Glomerular endothelial cell (primary cell): ENCODE data around the gene TNK2. TPM values are rescaled to one million over a fixed set of nuclear protein-coding genes. Genes with fewer than 3 reads are reported as not detected.
"Not testable (repeated sequence)": the region's sequence is repeated elsewhere in the genome, so short reads cannot be mapped to it uniquely, and the experiment has no call there.

Experiments
- DNase-seq: peaks from one replicate; pipeline ENCODE4 v3.0.0-alpha.2; 2011; ENCODE audit warnings: low read depth, low spot score; ENCODE audit errors: extremely low read depth
- total RNA-seq: library from RNA; depleted of rRNA; stranded (reverse); fragments of >200 nt; gene quantifications from 2 replicates; pipeline ENCODE4 v1.2.3, GENCODE V29; 2015

The TNK2 gene
- total RNA-seq, 1 donor from 2014 or later: 40.9 TPM

- DNase-seq: no peak
These were observed 36.3 kb downstream of the TNK2 start for GRCh38 chr3:195872097-195872496.

DNA sequence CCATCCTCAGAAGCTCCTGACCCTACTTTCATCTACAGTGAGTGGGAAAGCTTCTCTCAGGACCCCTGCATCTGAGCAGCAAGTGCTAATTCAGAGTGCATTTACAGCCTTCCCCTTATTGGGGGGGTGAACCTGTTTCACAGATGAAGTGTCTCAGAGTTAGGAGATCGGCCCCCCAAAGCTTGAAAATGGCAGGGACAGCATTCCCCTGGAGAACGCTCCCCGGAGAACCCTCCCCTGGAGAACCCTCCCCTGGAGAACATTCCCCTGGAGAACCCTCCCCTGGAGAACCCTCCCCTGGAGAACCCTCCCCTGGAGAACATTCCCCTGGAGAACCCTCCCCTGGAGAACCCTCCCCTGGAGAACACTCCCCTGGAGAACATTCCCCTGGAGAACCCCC lies 36.7 kb downstream of the TNK2 start:
- not testable (repeated sequence) for DNase-seq

DNA sequence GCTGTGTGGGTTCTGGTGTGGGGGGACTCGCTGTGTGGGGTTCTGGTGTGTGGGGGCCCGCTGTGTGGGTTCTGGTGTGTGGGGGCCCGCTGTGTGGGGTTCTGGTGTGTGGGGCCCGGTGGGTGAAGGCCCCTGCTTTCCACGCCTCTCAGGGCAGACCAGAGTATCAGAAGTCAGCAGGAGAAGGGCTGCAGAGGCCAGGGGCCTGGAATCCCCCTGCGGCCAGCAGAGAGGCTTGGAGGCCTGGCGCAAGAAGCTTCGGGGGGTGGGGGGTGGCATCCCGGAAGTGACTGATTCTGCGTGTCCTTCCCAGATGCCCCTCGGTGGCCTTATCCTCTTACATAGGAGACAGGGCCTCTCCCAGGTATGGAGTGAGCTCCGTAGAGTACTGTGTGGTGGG lies 37.4 kb downstream of the TNK2 start:
- no peak for DNase-seq

GRCh38 chr3:195870442-195870841 lies 37.9 kb downstream of the TNK2 start:
- DNase-seq: no peak

- DNase-seq: no peak
These were observed 38.8 kb downstream of the TNK2 start for GRCh38 chr3:195869413-195870001.

GRCh38 chr3:195868866-195869412 lies 39.4 kb downstream of the TNK2 start:
- DNase-seq: no peak

GRCh38 chr3:195868336-195868865 lies 40.0 kb downstream of the TNK2 start:
- no peak for DNase-seq

DNA sequence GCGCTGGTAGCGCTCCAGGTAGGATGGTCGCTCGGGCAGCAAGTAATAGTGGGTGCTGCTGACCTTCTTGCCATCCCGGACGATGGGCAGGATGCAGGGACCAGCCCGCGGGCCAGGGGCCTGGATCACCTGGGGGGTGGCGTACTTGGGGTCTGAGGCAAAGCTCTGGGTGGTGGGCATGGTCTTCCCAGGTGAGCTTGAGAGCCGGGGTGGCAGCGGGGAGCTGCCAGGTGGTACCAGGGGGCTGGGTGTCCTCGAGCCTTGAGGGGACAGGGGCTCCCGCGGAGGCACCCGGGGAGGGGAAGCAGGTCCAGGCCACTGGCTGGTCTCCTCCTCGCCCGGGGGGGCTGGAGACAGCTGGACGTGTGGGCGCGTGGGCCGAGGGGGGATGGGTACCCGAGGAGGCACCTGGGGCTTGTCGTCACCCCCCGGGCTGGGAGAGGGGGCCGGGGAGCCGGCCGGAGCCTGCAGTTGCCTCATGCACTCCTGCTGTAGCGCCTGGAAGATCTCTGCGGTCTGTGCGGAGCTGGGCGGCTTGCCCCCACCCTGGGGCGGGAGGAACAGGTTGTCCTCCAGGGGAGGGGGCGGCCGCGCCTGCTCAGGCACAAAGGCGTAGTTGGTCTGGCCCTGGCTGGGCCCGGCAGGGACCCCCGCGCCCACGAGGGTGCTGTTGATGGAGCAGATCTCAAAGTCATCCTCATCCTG lies 40.6 kb downstream of the TNK2 start:
- DNase-seq: no peak

DNA sequence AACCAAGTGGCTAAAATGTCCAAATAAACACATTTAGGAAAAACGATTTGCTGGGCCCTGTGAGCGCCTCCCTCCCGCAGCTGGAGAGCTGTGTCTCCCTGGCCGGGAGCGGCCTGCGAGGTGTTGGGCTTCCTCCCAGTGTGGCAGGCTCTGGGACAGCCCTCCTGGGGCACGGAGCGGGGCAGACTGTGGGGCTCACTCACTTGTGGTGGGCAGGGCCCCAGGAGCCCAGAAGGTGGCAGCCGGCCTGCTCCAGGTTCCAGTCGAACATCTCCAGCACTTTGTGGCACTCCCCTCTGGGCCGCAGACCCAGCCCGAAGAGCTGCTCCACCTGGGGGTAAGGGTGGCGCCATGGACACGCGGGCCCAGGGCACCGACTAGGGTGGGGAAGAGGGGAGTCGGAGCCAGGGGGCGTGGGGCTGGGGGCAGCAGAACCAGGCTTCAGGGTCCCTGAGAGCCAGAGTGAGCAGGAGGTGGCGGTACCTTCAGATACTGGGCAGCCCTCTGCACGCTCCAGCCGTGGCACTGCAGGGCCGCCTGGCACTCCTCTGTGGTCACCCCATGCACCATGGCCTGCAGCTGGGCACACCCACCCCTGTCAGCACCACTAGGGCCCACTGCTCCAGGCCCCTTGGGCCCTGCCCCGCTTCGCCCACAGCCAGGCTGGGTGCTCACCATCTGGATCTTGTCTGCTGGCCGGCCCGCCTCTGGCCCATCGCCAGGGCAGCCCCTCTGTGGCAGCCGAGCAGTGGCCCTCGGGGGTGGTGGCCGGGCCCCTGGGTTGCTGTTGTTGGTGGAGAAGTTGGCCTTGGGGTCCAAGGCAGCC lies 41.5 kb downstream of the TNK2 start:
- no peak for DNase-seq

DNA sequence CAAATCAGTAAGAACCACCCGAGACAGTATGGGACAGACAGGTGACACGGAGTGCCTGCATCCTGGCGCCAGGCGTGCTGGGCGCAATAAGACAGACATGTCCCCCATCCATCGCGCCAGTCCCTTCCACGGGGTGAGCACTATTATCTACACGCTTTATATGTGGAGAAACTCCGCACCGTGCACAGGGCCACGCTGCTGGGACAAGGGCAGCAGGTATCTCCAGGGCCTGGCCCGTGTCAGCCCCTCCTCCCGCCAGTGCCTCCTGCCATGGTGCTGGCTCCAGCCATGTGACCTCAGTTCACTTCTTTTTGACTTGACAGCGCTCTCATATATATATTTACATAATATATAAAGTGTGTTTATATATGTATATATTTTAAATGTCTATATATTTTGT lies 42.6 kb downstream of the TNK2 start:
- DNase-seq: no peak

- peak; percentile 29 for DNase-seq
These were observed 45.0 kb downstream of the TNK2 start for GRCh38 chr3:195863121-195864061.

GRCh38 chr3:195862318-195862717 lies 46.0 kb downstream of the TNK2 start:
- not testable (repeated sequence) for DNase-seq

DNA sequence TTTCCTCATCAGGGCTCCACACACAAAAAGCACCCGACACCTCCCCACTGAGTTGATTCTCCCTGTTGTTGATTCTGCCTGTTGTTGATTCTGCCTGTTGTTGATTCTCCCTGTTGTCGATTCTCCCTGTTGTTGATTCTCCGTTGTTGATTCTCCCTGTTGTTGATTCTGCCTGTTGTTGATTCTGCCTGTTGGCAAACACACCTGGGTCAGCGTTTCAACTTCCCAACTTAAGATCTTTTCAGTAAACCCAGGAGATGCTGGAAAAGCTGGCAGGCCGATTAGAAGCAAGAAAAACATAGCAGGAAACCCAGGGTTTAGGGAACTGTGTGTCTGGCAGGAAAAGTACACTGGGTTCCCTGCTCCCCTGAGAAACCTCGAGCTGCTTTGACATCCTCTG lies 47.9 kb downstream of the TNK2 start:
- no peak for DNase-seq

GRCh38 chr3:195859846-195860411 lies 48.4 kb downstream of the TNK2 start:
- DNase-seq: no peak

DNA sequence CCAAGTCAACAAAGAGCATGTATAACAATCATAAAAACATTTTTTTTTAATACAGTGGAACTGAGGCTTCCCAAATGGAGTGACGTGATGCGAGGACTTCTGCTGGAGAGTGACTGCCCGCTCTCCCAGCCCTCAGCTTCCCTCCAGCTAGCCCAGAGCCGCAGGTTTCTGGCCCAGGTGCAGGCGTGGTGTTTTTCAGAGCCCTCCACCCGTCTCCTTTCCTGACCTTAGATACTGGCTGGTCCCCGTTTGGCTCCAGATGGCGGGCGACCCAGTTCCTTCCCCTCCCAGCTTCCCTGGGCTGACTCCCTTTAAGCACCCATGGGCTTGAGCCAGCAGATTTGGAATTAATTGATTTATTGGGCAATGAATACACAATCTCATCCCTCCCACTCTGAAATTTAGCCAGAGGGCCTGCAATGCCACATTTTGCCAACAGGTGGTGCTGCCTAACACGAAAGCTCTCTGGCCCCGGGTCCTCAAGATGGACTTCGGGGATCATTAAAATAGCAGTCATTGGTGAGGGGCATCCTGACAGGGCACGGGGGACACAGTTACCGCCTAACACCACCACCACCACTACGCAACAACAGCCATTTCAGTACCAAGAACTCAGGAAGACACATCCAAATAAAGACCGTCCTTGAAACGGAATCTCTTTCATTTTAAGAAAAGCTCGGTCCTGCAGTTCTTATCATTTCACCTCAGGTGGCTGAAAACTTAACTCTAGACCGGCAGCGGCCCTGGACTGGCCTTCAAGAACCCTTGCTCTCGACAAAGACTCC lies 49.1 kb downstream of the TNK2 start:
- peak; percentile 34 for DNase-seq

DNA sequence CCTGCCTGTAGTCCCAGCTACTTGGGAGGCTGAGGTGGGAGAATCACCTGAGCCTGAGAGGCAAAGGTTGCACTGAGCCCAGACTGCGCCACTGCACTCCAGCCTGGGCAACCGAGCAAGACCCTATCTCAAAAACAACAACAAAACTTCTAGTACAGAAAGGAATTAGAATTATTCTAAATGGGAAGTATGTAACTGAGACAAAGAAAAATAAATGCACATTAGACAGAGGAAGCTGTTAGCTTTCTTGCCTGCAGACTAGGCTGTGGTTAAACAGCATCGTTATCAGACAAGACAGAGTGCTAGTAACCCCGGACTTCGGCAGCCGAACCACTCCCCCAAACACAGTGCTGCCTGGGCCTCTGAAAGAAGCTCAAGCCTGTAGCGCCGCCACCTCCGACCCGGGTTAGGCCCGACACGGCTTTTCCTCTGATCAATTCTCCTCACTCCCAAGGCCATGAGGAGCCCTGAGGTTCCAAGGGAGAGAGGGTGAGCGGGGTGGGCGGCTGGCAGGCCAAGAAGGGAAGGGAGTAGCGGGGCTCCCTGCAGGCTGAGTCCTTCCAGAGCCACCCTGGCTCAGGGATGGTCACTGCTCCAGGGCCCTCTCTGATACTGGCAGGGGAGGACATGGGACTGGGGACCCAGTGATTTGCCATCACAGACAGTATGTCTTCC lies 51.8 kb downstream of the TNK2 start:
- DNase-seq: no peak

DNA sequence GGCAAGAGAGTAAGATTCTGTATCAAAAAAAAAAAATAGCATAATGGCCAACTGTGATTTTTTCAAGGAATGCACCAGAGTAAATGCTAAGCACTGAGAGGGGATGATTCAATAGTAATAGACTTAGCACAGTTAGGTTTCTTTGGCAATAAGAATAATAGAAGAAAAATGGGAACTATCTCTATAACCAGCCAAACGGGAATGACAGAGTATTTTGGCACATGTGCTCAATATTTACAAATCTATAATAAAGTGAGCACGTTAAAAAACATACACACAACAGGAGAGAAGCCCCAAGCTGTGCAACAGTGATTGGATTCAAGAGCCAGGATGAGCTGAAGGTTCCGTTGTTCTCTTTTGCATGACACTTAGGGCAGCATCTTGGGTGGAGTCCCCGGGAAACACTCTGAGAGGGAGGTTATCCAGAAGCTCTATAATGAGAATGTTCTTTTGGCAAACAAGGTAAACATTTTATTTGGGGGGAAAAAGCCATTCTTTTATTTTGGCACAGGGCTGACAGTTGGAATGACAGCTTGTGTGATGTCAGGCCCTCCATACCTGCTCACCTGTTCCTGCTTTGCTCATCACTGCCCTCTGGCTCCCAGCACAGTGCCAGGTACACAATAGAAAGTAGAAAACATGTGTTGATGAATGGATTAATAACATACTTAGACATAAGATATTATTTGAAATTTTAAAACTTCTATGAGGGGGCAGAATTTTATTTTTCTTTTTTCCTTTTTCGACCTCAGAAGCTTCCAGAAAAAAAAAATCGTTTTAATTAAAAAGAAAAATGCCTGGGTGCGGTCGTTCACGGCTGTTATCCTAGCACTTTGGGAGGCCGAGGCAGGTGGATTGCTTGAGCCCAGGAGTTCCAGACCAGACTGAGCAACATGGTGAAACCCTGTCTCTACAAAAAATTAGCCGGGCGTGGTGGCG lies 52.6 kb downstream of the TNK2 start:
- no peak for DNase-seq
